NB4 (cell line): ENCODE results near the gene HMCN2.

Experiments
- MYC ChIP-seq: IDR thresholded peaks from 2 replicates; pipeline ENCODE4 v1.6.1; 2011; ENCODE audit warnings: low read depth, low read length
- POLR2A ChIP-seq: IDR thresholded peaks from 2 replicates; pipeline ENCODE4 v1.6.1; 2011; ENCODE audit warnings: mild to moderate bottlenecking; ENCODE audit not compliant: insufficient read length; ENCODE audit errors: extremely low read depth
- TF ChIP-seq, protein P1 (sequence below): IDR thresholded peaks from one replicate; pipeline ENCODE4 v1.5.1; 2012; ENCODE audit warnings: low read depth, low read length
- TF ChIP-seq, protein P2 (sequence below): IDR thresholded peaks from 2 replicates; pipeline ENCODE4 v1.6.1; 2011; ENCODE audit warnings: low read depth, low read length

DNA sequence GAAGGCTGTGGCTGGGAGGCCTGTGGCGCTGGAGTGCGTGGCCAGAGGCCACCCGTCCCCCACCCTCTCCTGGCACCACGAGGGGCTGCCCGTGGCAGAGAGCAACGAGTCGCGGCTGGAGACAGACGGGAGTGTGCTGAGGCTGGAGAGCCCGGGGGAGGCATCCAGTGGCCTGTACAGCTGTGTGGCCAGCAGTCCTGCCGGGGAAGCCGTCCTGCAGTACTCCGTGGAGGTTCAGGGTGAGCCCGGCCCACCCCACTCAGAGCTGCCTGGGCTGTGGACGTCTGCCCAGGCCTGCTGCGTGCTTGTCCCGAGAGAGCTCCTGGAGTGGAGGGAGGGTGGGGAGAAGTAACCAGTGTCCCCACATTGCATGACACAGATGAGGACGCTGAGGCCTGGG lies 89.2 kb downstream of the HMCN2 start:
- TF ChIP-seq, protein P1, sequence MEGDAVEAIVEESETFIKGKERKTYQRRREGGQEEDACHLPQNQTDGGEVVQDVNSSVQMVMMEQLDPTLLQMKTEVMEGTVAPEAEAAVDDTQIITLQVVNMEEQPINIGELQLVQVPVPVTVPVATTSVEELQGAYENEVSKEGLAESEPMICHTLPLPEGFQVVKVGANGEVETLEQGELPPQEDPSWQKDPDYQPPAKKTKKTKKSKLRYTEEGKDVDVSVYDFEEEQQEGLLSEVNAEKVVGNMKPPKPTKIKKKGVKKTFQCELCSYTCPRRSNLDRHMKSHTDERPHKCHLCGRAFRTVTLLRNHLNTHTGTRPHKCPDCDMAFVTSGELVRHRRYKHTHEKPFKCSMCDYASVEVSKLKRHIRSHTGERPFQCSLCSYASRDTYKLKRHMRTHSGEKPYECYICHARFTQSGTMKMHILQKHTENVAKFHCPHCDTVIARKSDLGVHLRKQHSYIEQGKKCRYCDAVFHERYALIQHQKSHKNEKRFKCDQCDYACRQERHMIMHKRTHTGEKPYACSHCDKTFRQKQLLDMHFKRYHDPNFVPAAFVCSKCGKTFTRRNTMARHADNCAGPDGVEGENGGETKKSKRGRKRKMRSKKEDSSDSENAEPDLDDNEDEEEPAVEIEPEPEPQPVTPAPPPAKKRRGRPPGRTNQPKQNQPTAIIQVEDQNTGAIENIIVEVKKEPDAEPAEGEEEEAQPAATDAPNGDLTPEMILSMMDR = no peak
- no peak for TF ChIP-seq POLR2A
- no peak for TF ChIP-seq MYC
- TF ChIP-seq, protein P2, sequence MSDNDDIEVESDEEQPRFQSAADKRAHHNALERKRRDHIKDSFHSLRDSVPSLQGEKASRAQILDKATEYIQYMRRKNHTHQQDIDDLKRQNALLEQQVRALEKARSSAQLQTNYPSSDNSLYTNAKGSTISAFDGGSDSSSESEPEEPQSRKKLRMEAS = no peak
